Measurements from ENCODE around the gene SOX21.

The SOX21 gene

GRCh38 chr13:94672400-94672799 lies 39.9 kb downstream of the SOX21 start:
- no peak for DNase-seq (ENCODE audit: low read depth)
- H3K4me3 ChIP-seq (ENCODE audit: control insufficient read depth, low read depth, low read length): no peak overlapping the region
- TF ChIP-seq CTCF (conservative IDR thresholded peaks at IDR 0.05; ENCODE audit: control insufficient read depth, insufficient read depth, low read depth, low read length): no peak

GRCh38 chr13:94667190-94667589 lies 45.2 kb downstream of the SOX21 start:
- no peak for TF ChIP-seq CTCF (conservative IDR thresholded peaks at IDR 0.05; ENCODE audit: control insufficient read depth, insufficient read depth, low read depth, low read length)
- H3K4me3 ChIP-seq (ENCODE audit: control insufficient read depth, low read depth, low read length): no peak overlapping the region
- DNase-seq (ENCODE audit: low read depth): no peak

GRCh38 chr13:94666065-94666464 lies 46.3 kb downstream of the SOX21 start:
- TF ChIP-seq CTCF (conservative IDR thresholded peaks at IDR 0.05; ENCODE audit: control insufficient read depth, insufficient read depth, low read depth, low read length): no peak
- H3K4me3 ChIP-seq (ENCODE audit: control insufficient read depth, low read depth, low read length): no peak overlapping the region

GRCh38 chr13:94664889-94665288 lies 47.5 kb downstream of the SOX21 start:
- no peak overlapping the region for H3K4me3 ChIP-seq (ENCODE audit: control insufficient read depth, low read depth, low read length)
- no peak for TF ChIP-seq CTCF (conservative IDR thresholded peaks at IDR 0.05; ENCODE audit: control insufficient read depth, insufficient read depth, low read depth, low read length)

More at GRCh38 chr13:94666065-94666464, 46.3 kb downstream of the SOX21 start:
- DNase-seq (ENCODE audit: low read depth): no peak

GRCh38 chr13:94662274-94662945 lies 49.9 kb downstream of the SOX21 start:
- DNase-seq (ENCODE audit: low read depth): no peak
- no peak for TF ChIP-seq CTCF (conservative IDR thresholded peaks at IDR 0.05; ENCODE audit: control insufficient read depth, insufficient read depth, low read depth, low read length)

More at GRCh38 chr13:94664889-94665288, 47.5 kb downstream of the SOX21 start:
- no peak for DNase-seq (ENCODE audit: low read depth)

GRCh38 chr13:94661406-94661805 lies 50.9 kb downstream of the SOX21 start:
- TF ChIP-seq CTCF (conservative IDR thresholded peaks at IDR 0.05; ENCODE audit: control insufficient read depth, insufficient read depth, low read depth, low read length): no peak
- H3K4me3 ChIP-seq (ENCODE audit: control insufficient read depth, low read depth, low read length): no peak overlapping the region
- no peak for DNase-seq (ENCODE audit: low read depth)

More at GRCh38 chr13:94662274-94662945, 49.9 kb downstream of the SOX21 start:
- H3K4me3 ChIP-seq (ENCODE audit: control insufficient read depth, low read depth, low read length): no peak overlapping the region
